Neural crest cell (in vitro differentiated cells): Measurements from ENCODE around the gene SH3BP5L. TPM values are rescaled to one million over a fixed set of nuclear protein-coding genes. Genes with fewer than 3 reads are reported as not detected.

Experiments used
- DNase-seq: peaks from one replicate; pipeline ENCODE4 v3.0.0; 2021; ENCODE audit warnings: low read depth, mixed read lengths, low spot score
- H3K27ac Mint-ChIP-seq: one replicate; pipeline ENCODE4 v1.8.0; 2021; ENCODE audit warnings: mild to moderate bottlenecking, mixed read lengths; ENCODE audit not compliant: unreplicated experiment
- H3K27me3 Mint-ChIP-seq: 2 replicates; pipeline ENCODE4 v1.8.0; 2021; ENCODE audit warnings: low read depth, mild to moderate bottlenecking, mixed read lengths
- H3K36me3 Mint-ChIP-seq: 2 replicates; pipeline ENCODE4 v1.8.0; 2021; ENCODE audit warnings: low read depth, mild to moderate bottlenecking, mixed read lengths
- H3K4me1 Mint-ChIP-seq: 2 replicates; pipeline ENCODE4 v1.8.0; 2021; ENCODE audit warnings: mixed read lengths
- H3K4me3 Mint-ChIP-seq: one replicate; pipeline ENCODE4 v1.8.0; 2021; ENCODE audit warnings: mild to moderate bottlenecking, mixed read lengths
- H3K9me3 Mint-ChIP-seq: 2 replicates; pipeline ENCODE4 v1.8.0; 2021; ENCODE audit warnings: mixed read lengths
- total RNA-seq: library from RNA; stranded (reverse); gene quantifications from 2 replicates; pipeline ENCODE4 v1.2.1, GENCODE V29; 2021
- TF ChIP-seq, protein P1 (sequence below): fragments of 200-600 bp; sonication (generic); conservative IDR thresholded peaks from 2 replicates; pipeline ENCODE4 v1.5.0; 2021; ENCODE audit warnings: antibody characterized with exemption, mild to moderate bottlenecking

SH3BP5L gene
- total RNA-seq, 1 donor from 2014 or later = 28.9 TPM

- H3K4me1 Mint-ChIP-seq = peaks cover 18% of the 10 kb centered on the region
- no peaks in the 10 kb centered on the region for H3K9me3 Mint-ChIP-seq
- no peak overlapping the region for H3K27ac Mint-ChIP-seq
- no peaks in the 10 kb centered on the region for H3K27me3 Mint-ChIP-seq
- no peak overlapping the region for H3K4me3 Mint-ChIP-seq
- DNase-seq = no peak
- H3K36me3 Mint-ChIP-seq = peaks cover 5% of the 10 kb centered on the region
- TF ChIP-seq, protein P1, sequence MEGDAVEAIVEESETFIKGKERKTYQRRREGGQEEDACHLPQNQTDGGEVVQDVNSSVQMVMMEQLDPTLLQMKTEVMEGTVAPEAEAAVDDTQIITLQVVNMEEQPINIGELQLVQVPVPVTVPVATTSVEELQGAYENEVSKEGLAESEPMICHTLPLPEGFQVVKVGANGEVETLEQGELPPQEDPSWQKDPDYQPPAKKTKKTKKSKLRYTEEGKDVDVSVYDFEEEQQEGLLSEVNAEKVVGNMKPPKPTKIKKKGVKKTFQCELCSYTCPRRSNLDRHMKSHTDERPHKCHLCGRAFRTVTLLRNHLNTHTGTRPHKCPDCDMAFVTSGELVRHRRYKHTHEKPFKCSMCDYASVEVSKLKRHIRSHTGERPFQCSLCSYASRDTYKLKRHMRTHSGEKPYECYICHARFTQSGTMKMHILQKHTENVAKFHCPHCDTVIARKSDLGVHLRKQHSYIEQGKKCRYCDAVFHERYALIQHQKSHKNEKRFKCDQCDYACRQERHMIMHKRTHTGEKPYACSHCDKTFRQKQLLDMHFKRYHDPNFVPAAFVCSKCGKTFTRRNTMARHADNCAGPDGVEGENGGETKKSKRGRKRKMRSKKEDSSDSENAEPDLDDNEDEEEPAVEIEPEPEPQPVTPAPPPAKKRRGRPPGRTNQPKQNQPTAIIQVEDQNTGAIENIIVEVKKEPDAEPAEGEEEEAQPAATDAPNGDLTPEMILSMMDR = no peak
Measured at GRCh38 chr1:248844526-248844925, 18.8 kb upstream of the SH3BP5L start.

DNA sequence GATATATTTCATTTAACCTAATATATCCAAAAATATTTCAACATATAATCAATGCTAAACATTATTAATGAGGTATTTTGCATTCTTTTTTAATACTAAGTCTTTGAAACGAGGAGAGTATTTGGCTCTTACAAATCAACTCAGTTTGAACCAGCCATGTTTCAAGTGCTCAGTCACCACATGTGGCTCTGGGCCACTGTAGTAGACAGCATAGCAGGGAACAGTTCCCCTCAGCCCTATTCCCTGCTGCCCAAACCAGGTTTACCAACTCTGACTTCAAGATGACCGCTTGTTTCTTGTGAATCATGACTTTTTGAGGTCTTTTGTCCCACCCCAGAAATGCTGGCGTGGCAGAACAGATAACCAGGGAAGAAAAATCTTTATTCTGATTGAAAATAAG lies 18.0 kb upstream of the SH3BP5L start:
- H3K4me1 Mint-ChIP-seq = peaks cover 21% of the 10 kb centered on the region
- peaks cover under 1% of the 10 kb centered on the region for H3K36me3 Mint-ChIP-seq
- H3K27me3 Mint-ChIP-seq = no peaks in the 10 kb centered on the region
- no peak for DNase-seq
- H3K4me3 Mint-ChIP-seq = no peak overlapping the region
- no peaks in the 10 kb centered on the region for H3K9me3 Mint-ChIP-seq
- TF ChIP-seq, protein P1 = no peak
- H3K27ac Mint-ChIP-seq = no peak overlapping the region

DNA sequence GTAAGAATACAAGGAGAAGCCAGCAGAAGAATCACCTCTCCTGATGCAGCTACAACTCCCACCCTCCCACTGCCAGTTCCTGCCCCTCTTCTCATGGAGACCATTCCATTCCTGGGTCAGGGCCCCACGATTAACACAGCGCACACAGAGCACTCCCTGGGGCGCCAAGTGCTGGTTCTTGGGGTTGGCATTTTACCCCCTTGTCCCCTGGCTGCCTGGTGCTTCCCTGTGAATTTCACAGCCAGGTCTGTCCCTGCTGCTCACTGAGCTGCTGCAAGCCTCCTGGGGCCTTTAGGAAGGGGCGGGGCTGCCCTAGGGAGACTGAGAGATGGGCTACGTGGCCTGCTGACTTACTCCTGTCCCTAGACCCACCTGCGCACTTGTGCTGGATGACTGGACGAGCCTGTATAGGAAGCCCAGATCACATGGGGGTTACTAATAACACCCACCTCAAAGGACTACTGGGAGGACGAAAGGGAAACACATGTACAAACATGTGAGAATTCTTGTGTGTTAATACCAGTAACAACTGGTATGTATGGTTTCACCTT lies 17.1 kb upstream of the SH3BP5L start:
- Mint-ChIP-seq H3K9me3 (no peaks in the 10 kb centered on the region), H3K36me3 (no peaks in the 10 kb centered on the region), H3K4me1 (peaks cover 21% of the 10 kb centered on the region), H3K27ac (no peak overlapping the region), H3K4me3 (no peak overlapping the region), H3K27me3 (no peaks in the 10 kb centered on the region)
- no peak for DNase-seq
- TF ChIP-seq, protein P1 = no peak

- Mint-ChIP-seq H3K27me3 (no peaks in the 10 kb centered on the region), H3K27ac (no peak overlapping the region), H3K4me3 (peak overlapping the region; percentile 76), H3K36me3 (no peaks in the 10 kb centered on the region), H3K4me1 (peaks cover 21% of the 10 kb centered on the region), H3K9me3 (no peaks in the 10 kb centered on the region)
- DNase-seq = peak; percentile 30
- TF ChIP-seq, protein P1 = peak; percentile 62
Measured at GRCh38 chr1:248841702-248842395, 16.1 kb upstream of the SH3BP5L start.

GRCh38 chr1:248840946-248841345 lies 15.2 kb upstream of the SH3BP5L start:
- H3K4me3 Mint-ChIP-seq = peak overlapping the region; percentile 76
- no peaks in the 10 kb centered on the region for H3K27me3 Mint-ChIP-seq
- no peaks in the 10 kb centered on the region for H3K36me3 Mint-ChIP-seq
- DNase-seq = no peak
- TF ChIP-seq, protein P1 = no peak
- H3K4me1 Mint-ChIP-seq = peaks cover 21% of the 10 kb centered on the region
- H3K9me3 Mint-ChIP-seq = no peaks in the 10 kb centered on the region
- no peak overlapping the region for H3K27ac Mint-ChIP-seq
